Heart left ventricle (tissue), 16 donors: Measurements from ENCODE around the gene FIG4. TPM values are rescaled to one million over a fixed set of nuclear protein-coding genes. Genes with fewer than 3 reads are reported as not detected.
"Not testable (repeated sequence)": the region's sequence is repeated elsewhere in the genome, so short reads cannot be mapped to it uniquely, and the experiment has no call there.

ENCODE experiments used
- ATAC-seq, 4 donors: fragments of 200-7000 bp; cut with Tn5 transposase; one replicate each; pipeline ENCODE4 v1.9.1; 2020 to 2022; ENCODE audit warnings: moderate library complexity in 4 of 4, mild to moderate bottlenecking in 3 of 4, moderate number of reproducible peaks in 1 of 4
- DNase-seq, 5 donors: peaks; one replicate each; pipeline ENCODE4 v3.0.0-alpha.2; 2020
- H3K27ac ChIP-seq, 12 donors: fragments of 200-600 bp; sonication (generic) in 4 of 12; one replicate each; pipeline versions ENCODE4 v1.5.0 to v1.8.0; 2016 to 2022; ENCODE audit warnings: mild to moderate bottlenecking in 2 of 12
- H3K27me3 ChIP-seq, 9 donors: fragments of 200-600 bp; sonication (generic) in 2 of 9; one replicate each; pipeline versions ENCODE4 v1.5.1 to v1.8.0; 2016 to 2022; ENCODE audit warnings: mild to moderate bottlenecking in 3 of 9
- H3K36me3 ChIP-seq, 9 donors: fragments of 200-600 bp; sonication (generic) in 2 of 9; one replicate each; pipeline versions ENCODE4 v1.5.0 to v1.8.0; 2018 to 2022; ENCODE audit warnings: mild to moderate bottlenecking in 2 of 9
- H3K4me1 ChIP-seq, 12 donors: fragments of 200-600 bp; sonication (generic) in 4 of 12; one replicate each; pipeline versions ENCODE4 v1.5.0 to v1.8.0; 2016 to 2022; ENCODE audit warnings: mild to moderate bottlenecking in 3 of 12
- H3K4me3 ChIP-seq, 12 donors: fragments of 200-600 bp; sonication (generic) in 4 of 12; one replicate each; pipeline versions ENCODE4 v1.5.0 to v1.8.0; 2017 to 2022; ENCODE audit warnings: mild to moderate bottlenecking in 9 of 12, moderate library complexity in 4 of 12
- H3K9me3 ChIP-seq, 12 donors: fragments of 200-600 bp; sonication (generic) in 4 of 12; one replicate each; pipeline versions ENCODE4 v1.5.0 to v1.8.0; 2016 to 2022; ENCODE audit warnings: mild to moderate bottlenecking in 1 of 12
- POLR2A ChIP-seq, 2 donors: fragments of 450-650 bp; IDR thresholded peaks; one replicate each; pipeline ENCODE4 v1.6.1; 2017; ENCODE audit warnings: antibody characterized with exemption in 2 of 2, mild to moderate bottlenecking in 2 of 2, moderate library complexity in 2 of 2
- whole genome bisulfite sequencing, 4 donors: extraction: QIAGEN DNeasy Blood & Tissue Kit in 2 of 4; methylation state at CpG; one replicate each; pipeline versions ENCODE4 v1.1.5 to v1.1.7; 2013 to 2018; 5-methylcytosine and 5-hydroxymethylcytosine counted together
- intact Hi-C, 10 donors: fragments of 100-400 bp; cut with DNase I; formaldehyde crosslinking; loops; one replicate each; pipeline versions ENCODE4 v1.11.1 to v1.14.2; 2022
- polyA plus RNA-seq, 2 donors: library from polyadenylated mRNA; stranded (reverse); fragments of 200-250 nt; gene quantifications; one replicate each; pipeline ENCODE4 v1.2.3, GENCODE V29; 2013
- total RNA-seq, 9 donors: library from RNA; depleted of rRNA in 2 of 9; stranded (reverse); fragments of >200 nt in 2 of 9; fragmentation: NEBNext Ultra II Directional in 3 of 9; extraction: Animal tissue kit (Norgen Biotek cat#: 25700) in 3 of 9; gene quantifications; one replicate each; pipeline versions ENCODE4 v1.1.0 to v1.2.4, GENCODE V29; 2016 to 2023
- TF ChIP-seq, protein P1 (sequence below), 12 donors: fragments of 200-600 bp; sonication (generic) in 4 of 12; IDR thresholded peaks; one replicate each; pipeline versions ENCODE4 v1.5.0 to v1.8.0; 2018 to 2022; ENCODE audit warnings: antibody characterized with exemption in 12 of 12, mild to moderate bottlenecking in 5 of 12
- donor health status: ischemic (EF 13 %, LVEDD 7.1; RV severe dilation, severe dysfunction).
- donor health status: healthy with polysubstance abuse.
- donor health status: DM: no; HTN: yes; CAD: no.
- donor health status: DM: no; HTN: no; CAD: no.
- donor health status: ischemic (EF 25% LVEDD 6.9; RV normal size, moderate dysfunction).
- donor health status: ischemic (EF 25% LVEDD 5.7; RV mildly dilated, moderate dysfunction).
- donor health status: healthy.
- donor health status: DM: yes; HTN: yes; CAD: no.
- donor health status: ischemic (EF 35%, LVEDD 5.7; RV mildly dilated, moderate dysfunction).
- donor health status: nonischemic (EF 11% LVEDD 7.7; RV severe dilation, severe dysfunction).
- donor health status: DM: yes; HTN: yes; CAD: no.
- donor health status: PGD.
- donor health status: ischemic (EF 29% LVEDD 5.4; RV normal size, mild dysfunction).
- donor health status: nonischemic (EF 23%, LVEDD 6.1; RV moderate dilation, normal function).

The FIG4 gene
- total and polyA plus RNA-seq, 11 donors, result 4.8 to 17.2 (median 10.2) TPM

DNA sequence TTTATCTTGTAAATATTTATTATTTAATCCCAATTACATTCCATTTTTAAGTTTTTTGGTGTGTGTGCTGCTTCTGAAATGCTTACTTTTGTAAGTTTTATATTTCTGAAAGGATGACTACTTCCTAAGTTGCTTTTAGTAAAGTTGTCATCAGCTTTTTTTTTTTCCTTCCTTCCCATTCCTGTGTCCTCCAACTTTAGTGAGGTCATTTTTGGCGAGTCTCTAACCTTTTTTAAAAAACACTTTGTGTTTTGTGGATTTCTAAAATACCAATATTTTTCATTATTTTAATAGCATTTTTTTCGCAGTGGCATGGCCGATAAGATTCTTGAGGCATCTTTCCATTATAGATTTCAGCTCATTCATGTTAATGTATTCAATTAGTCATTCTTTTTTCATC is 30.9 kb downstream of the FIG4 start:
- WGBS, 4 donors, result 64 to 78% (median 69%) methylated on average over 3 of the region's 3 CpGs
- no peak overlapping the region for H3K4me3 ChIP-seq
- peaks cover 0 to 5% (median 0%) of the 10 kb centered on the region in 12 donors for H3K9me3 ChIP-seq
- intact Hi-C loops, result no loop called here
- no peak overlapping the region for H3K27ac ChIP-seq
- DNase-seq (no peak), ATAC-seq (no peak)
- TF ChIP-seq POLR2A (IDR thresholded peaks at IDR 0.05), result no peak
- TF ChIP-seq, protein P1, sequence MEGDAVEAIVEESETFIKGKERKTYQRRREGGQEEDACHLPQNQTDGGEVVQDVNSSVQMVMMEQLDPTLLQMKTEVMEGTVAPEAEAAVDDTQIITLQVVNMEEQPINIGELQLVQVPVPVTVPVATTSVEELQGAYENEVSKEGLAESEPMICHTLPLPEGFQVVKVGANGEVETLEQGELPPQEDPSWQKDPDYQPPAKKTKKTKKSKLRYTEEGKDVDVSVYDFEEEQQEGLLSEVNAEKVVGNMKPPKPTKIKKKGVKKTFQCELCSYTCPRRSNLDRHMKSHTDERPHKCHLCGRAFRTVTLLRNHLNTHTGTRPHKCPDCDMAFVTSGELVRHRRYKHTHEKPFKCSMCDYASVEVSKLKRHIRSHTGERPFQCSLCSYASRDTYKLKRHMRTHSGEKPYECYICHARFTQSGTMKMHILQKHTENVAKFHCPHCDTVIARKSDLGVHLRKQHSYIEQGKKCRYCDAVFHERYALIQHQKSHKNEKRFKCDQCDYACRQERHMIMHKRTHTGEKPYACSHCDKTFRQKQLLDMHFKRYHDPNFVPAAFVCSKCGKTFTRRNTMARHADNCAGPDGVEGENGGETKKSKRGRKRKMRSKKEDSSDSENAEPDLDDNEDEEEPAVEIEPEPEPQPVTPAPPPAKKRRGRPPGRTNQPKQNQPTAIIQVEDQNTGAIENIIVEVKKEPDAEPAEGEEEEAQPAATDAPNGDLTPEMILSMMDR (IDR thresholded peaks at IDR 0.05), result no peak
- H3K4me1 ChIP-seq, result peaks cover 0 to 13% (median 0%) of the 10 kb centered on the region in 12 donors
- no peaks in the 10 kb centered on the region for H3K27me3 ChIP-seq
- peaks cover 0 to 32% (median 7%) of the 10 kb centered on the region in 9 donors for H3K36me3 ChIP-seq

DNA sequence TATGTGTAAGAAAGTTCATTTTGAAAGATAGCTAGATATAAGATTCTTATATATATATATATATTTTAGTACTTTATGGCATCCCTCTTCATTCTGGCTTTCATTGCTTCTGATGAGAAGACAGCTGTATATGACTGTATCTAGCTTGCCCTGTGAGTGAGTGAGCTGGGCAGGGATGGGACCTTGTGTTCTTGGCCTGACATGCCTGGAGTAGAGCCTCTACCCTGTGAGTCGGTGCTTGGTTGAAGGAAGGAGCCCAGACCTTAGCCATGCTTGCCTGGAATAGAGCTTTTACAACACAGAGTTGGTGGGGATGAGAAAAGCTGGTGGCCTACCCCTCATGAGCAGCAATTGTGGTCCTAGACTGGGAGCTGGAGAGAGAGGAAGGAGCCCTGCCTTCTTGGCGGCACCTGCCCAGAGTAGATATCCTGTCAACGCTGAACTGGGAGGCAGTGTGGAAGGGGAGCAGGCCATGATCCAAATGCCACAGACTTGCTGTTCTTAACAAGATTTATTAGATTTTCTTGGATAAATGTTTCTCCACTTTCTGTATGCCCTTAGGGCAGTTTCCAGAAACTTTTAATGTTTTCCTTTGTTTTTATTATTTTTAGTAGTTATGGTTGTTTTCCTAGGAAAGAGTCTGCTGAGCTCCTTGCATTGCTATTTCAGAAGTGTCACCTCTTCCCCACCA is 31.6 kb downstream of the FIG4 start:
- TF ChIP-seq, protein P1 (IDR thresholded peaks at IDR 0.05), result no peak
- no peak for TF ChIP-seq POLR2A (IDR thresholded peaks at IDR 0.05)
- DNase-seq (no peak), ATAC-seq (no peak)
- Histone ChIP-seq H3K36me3 (peaks cover 0 to 32% (median under 1%) of the 10 kb centered on the region in 9 donors), H3K4me3 (no peak overlapping the region), H3K9me3 (peaks cover 0 to 5% (median 0%) of the 10 kb centered on the region in 12 donors), H3K27ac (no peak overlapping the region), H3K27me3 (no peaks in the 10 kb centered on the region), H3K4me1 (peaks cover 0 to 13% (median 0%) of the 10 kb centered on the region in 12 donors)
- intact Hi-C loops, result no loop called here
- WGBS, 4 donors, result 64 to 73% (median 69%) methylated on average over 3 of the region's 3 CpGs

DNA sequence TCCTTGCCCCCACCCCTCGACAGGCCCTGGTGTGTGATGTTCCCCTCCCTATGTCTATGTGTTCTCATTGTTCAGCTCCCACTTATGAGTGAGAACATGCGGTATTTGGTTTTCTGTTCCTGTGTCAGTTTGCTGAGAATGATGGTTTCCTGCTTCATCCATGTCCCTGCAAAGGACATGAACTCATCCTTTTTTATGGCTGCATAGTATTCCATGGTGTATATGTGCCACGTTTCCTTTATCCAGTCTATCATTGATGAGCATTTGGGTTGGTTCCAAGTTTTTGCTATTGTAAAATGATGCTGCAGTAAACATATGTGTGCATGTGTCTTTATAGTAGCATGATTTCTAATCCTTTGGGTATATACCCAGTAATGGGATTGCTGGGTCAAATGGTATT is 34.2 kb downstream of the FIG4 start:
- intact Hi-C loops, DNase-seq, H3K9me3 ChIP-seq, ATAC-seq, H3K4me3 ChIP-seq, H3K27me3 ChIP-seq, H3K27ac ChIP-seq: not testable (repeated sequence)
- 94 to 98% (median 96%) methylated on average over 3 of the region's 3 CpGs for WGBS, 4 donors
- Histone ChIP-seq H3K36me3 (peaks cover 0 to 22% (median 0%) of the 10 kb centered on the region in 9 donors), H3K4me1 (peaks cover 0 to 13% (median 0%) of the 10 kb centered on the region in 12 donors)

DNA sequence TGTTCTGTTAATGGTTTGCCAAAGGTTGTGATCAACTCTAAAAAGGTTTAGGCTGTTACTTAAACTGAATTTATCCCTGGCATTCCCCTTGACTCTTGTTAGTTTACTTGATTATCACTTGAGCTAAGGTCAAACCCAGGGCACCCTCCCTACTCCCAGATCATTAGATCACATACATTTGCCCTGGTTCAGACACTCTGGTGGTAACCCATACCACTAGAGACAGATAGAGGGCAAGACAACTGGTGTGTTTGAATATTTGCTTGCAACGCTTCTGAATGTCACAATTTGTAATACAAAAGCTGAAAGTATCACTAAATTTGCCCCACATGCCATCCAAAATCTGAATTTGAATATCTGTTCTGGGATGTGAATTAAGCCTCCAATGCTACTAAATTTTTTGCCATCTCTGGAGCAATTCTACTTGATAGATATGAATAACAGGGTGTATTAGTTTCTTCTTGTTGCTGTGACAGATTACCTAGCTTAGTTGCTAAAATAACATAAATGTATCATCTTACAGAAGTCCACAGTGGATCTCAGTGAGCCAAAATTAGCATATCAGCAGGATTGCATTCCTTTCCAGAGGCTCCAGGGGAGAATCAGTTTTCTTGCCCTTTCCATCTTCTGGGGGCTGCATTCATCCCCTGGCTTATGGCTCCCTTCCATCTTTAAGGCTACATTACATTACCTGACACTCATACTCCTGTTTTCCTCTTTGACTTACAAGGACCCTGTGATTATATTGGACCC is 45.4 kb downstream of the FIG4 start:
- no peaks in the 10 kb centered on the region for H3K27me3 ChIP-seq
- no peaks in the 10 kb centered on the region for H3K9me3 ChIP-seq
- H3K27ac ChIP-seq, result no peak overlapping the region
- TF ChIP-seq, protein P1 (IDR thresholded peaks at IDR 0.05), result no peak
- no peak for TF ChIP-seq POLR2A (IDR thresholded peaks at IDR 0.05)
- intact Hi-C loops, result no loop called here
- WGBS, 4 donors, result 67 to 85% (median 81%) methylated on average over 1 of the region's 1 CpG
- no peak overlapping the region for H3K4me3 ChIP-seq
- H3K36me3 ChIP-seq, result peaks cover 0 to 51% (median 33%) of the 10 kb centered on the region in 9 donors
- DNase-seq (no peak), ATAC-seq (no peak)
- peaks cover 0 to 2% (median 0%) of the 10 kb centered on the region in 12 donors for H3K4me1 ChIP-seq
